Fibroblast of pulmonary artery (primary cell): Measurements from ENCODE around the gene ODC1.

Experiments
- DNase-seq: peaks from one replicate; pipeline ENCODE4 v3.0.0-alpha.2; 2010; ENCODE audit warnings: low read depth
- H3K4me3 ChIP-seq: replicated peaks from 2 replicates; pipeline ENCODE4 v1.5.1; 2011; ENCODE audit warnings: low read depth, mild to moderate bottlenecking, control low read depth, low read length, moderate library complexity
- CTCF ChIP-seq: IDR thresholded peaks from 2 replicates; pipeline ENCODE4 v1.5.1; 2011; ENCODE audit warnings: mild to moderate bottlenecking, control low read depth, low read length, inconsistent platforms; ENCODE audit errors: missing control alignments

Gene ODC1

GRCh38 chr2:10395893-10396292, 52.2 kb downstream of the ODC1 start:
- H3K4me3 ChIP-seq, result no peak overlapping the region
- TF ChIP-seq CTCF, result no peak
- no peak for DNase-seq

- no peak for DNase-seq
- no peak overlapping the region for H3K4me3 ChIP-seq
- no peak for TF ChIP-seq CTCF
These were observed 54.5 kb downstream of the ODC1 start for GRCh38 chr2:10393640-10393982.

- no peak overlapping the region for H3K4me3 ChIP-seq
- TF ChIP-seq CTCF, result no peak
- DNase-seq, result no peak
These were observed 55.0 kb downstream of the ODC1 start for GRCh38 chr2:10392951-10393639.

GRCh38 chr2:10392548-10392947, 55.6 kb downstream of the ODC1 start:
- DNase-seq, result no peak
- no peak for TF ChIP-seq CTCF
- H3K4me3 ChIP-seq, result no peak overlapping the region

- no peak for TF ChIP-seq CTCF
- DNase-seq, result no peak
- no peak overlapping the region for H3K4me3 ChIP-seq
These were observed 56.0 kb downstream of the ODC1 start for GRCh38 chr2:10392100-10392499.

- DNase-seq, result no peak
- TF ChIP-seq CTCF, result no peak
- no peak overlapping the region for H3K4me3 ChIP-seq
These were observed 57.7 kb downstream of the ODC1 start for GRCh38 chr2:10390369-10390801.
